Measurements from ENCODE around the gene BSN.

Gene BSN

GRCh38 chr3:49593041-49593440 is 38.8 kb downstream of the BSN start:
- no peaks in the 10 kb centered on the region for H3K4me1 ChIP-seq (ENCODE audit: insufficient read depth, low read length, severe bottlenecking)

GRCh38 chr3:49600781-49601180 is 46.5 kb downstream of the BSN start:
- H2AFZ ChIP-seq (ENCODE audit: low read length): no peak overlapping the region
- H3K27me3 ChIP-seq (ENCODE audit: insufficient read depth, low read length): no peaks in the 10 kb centered on the region
- H3K9me3 ChIP-seq (ENCODE audit: low read length): no peaks in the 10 kb centered on the region
- no peaks in the 10 kb centered on the region for H3K36me3 ChIP-seq (ENCODE audit: insufficient read depth, low read length)
- H4K20me1 ChIP-seq (ENCODE audit: insufficient read depth, low read length): no peaks in the 10 kb centered on the region
- no peaks in the 10 kb centered on the region for H3F3A ChIP-seq (ENCODE audit: insufficient read depth, low read length)
- no peaks in the 10 kb centered on the region for H3K79me2 ChIP-seq (ENCODE audit: insufficient read depth, low read length)
- no peak overlapping the region for H3K4me2 ChIP-seq (ENCODE audit: low read length)
- H3K4me3 ChIP-seq (ENCODE audit: low read depth, low read length, poor library complexity, severe bottlenecking): no peak overlapping the region
- TF ChIP-seq EZH2 (IDR thresholded peaks at IDR 0.05; ENCODE audit: borderline replicate concordance, low read length) (no peak), CTCF (IDR thresholded peaks at IDR 0.05; ENCODE audit: low read length) (no peak)
- H3K4me1 ChIP-seq (ENCODE audit: insufficient read depth, low read length, severe bottlenecking): no peaks in the 10 kb centered on the region
- no peaks in the 10 kb centered on the region for H3K9me2 ChIP-seq (ENCODE audit: low read depth, low read length)
- no peak overlapping the region for H3K27ac ChIP-seq (ENCODE audit: low read depth, low read length, poor library complexity, severe bottlenecking)
- no peak overlapping the region for H3K9ac ChIP-seq (ENCODE audit: low read length)

More at GRCh38 chr3:49593041-49593440, 38.8 kb downstream of the BSN start:
- Histone ChIP-seq H3K4me2 (ENCODE audit: low read length) (no peak overlapping the region), H2AFZ (ENCODE audit: low read length) (no peak overlapping the region), H3K9me2 (ENCODE audit: low read depth, low read length) (no peaks in the 10 kb centered on the region), H3K36me3 (ENCODE audit: insufficient read depth, low read length) (no peaks in the 10 kb centered on the region), H3K9me3 (ENCODE audit: low read length) (no peaks in the 10 kb centered on the region), H3F3A (ENCODE audit: insufficient read depth, low read length) (no peaks in the 10 kb centered on the region), H3K4me3 (ENCODE audit: low read depth, low read length, poor library complexity, severe bottlenecking) (no peak overlapping the region), H4K20me1 (ENCODE audit: insufficient read depth, low read length) (no peaks in the 10 kb centered on the region), H3K27ac (ENCODE audit: low read depth, low read length, poor library complexity, severe bottlenecking) (no peak overlapping the region), H3K9ac (ENCODE audit: low read length) (no peak overlapping the region), H3K79me2 (ENCODE audit: insufficient read depth, low read length) (no peaks in the 10 kb centered on the region), H3K27me3 (ENCODE audit: insufficient read depth, low read length) (no peaks in the 10 kb centered on the region)
- TF ChIP-seq EZH2 (IDR thresholded peaks at IDR 0.05; ENCODE audit: borderline replicate concordance, low read length) (no peak), CTCF (IDR thresholded peaks at IDR 0.05; ENCODE audit: low read length) (no peak)

GRCh38 chr3:49601358-49602048 is 47.2 kb downstream of the BSN start:
- no peak overlapping the region for H3K27ac ChIP-seq (ENCODE audit: low read depth, low read length, poor library complexity, severe bottlenecking)

More at GRCh38 chr3:49601358-49602048, 47.2 kb downstream of the BSN start:
- no peaks in the 10 kb centered on the region for H3K9me2 ChIP-seq (ENCODE audit: low read depth, low read length)
- no peaks in the 10 kb centered on the region for H3F3A ChIP-seq (ENCODE audit: insufficient read depth, low read length)
- no peak overlapping the region for H3K4me3 ChIP-seq (ENCODE audit: low read depth, low read length, poor library complexity, severe bottlenecking)
- no peaks in the 10 kb centered on the region for H3K79me2 ChIP-seq (ENCODE audit: insufficient read depth, low read length)
- H3K36me3 ChIP-seq (ENCODE audit: insufficient read depth, low read length): no peaks in the 10 kb centered on the region
- no peak overlapping the region for H3K4me2 ChIP-seq (ENCODE audit: low read length)
- no peaks in the 10 kb centered on the region for H3K9me3 ChIP-seq (ENCODE audit: low read length)
- H4K20me1 ChIP-seq (ENCODE audit: insufficient read depth, low read length): no peaks in the 10 kb centered on the region
- no peaks in the 10 kb centered on the region for H3K4me1 ChIP-seq (ENCODE audit: insufficient read depth, low read length, severe bottlenecking)
- no peak for TF ChIP-seq CTCF (IDR thresholded peaks at IDR 0.05; ENCODE audit: low read length)
- no peak for TF ChIP-seq EZH2 (IDR thresholded peaks at IDR 0.05; ENCODE audit: borderline replicate concordance, low read length)
- H3K27me3 ChIP-seq (ENCODE audit: insufficient read depth, low read length): no peaks in the 10 kb centered on the region
- H2AFZ ChIP-seq (ENCODE audit: low read length): no peak overlapping the region
- H3K9ac ChIP-seq (ENCODE audit: low read length): no peak overlapping the region

Data from OCI-LY1 (cell line).